ENCODE measurements around the gene DCC.

DCC gene

DNA sequence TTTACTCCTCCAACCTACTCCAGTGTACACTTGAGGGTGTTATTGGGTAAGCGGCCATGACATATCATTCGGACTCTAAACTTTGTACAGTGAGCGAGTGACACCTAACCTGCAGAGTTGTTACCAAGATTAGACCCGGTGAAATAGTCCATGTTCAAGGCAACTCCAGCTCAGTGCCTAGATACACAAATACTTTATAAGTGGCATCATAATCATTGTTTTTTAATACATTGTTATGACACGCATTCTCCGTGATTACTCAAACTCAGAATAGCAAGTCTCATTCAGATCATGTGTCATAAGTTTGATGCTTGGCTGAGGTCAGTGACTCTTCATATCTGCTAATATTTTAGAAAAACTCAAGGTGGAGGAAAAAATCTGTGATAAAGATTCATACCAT is 597.8 kb downstream of the DCC start:
- no peak overlapping the region for H3K4me3 ChIP-seq
- no peak overlapping the region for H3K27ac ChIP-seq
- H3K36me3 ChIP-seq (ENCODE audit: insufficient read depth, low read length): no peaks in the 10 kb centered on the region
- no peak overlapping the region for H3K9ac ChIP-seq (ENCODE audit: insufficient read length)
- DNase-seq (ENCODE audit: low read depth, low spot score): no peak
- no peaks in the 10 kb centered on the region for H3K9me3 ChIP-seq (ENCODE audit: low read depth, low read length)
- TF ChIP-seq FOXP2 (optimal IDR thresholded peaks at IDR 0.05; ENCODE audit: control extremely low read depth, extremely low read length, insufficient read depth): no peak

DNA sequence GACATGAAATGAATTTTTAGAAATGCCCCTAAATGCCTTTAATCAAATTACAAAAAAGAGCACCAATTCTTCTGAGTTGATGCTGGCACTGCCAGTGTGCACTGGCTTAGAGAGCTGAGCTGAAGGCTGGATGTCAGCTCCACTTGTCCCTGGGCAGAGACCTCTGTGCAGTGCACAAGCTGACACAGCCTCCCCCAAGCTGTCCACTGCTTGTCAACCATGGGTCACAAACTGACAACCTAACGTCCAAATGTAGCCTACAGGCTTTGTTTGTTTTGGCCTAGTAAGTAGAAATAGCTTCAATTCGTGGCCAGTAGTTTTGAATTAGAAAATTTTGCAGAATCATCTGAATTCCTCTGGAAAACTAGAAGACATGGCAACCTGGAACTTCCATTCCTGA is 605.6 kb downstream of the DCC start:
- Histone ChIP-seq H3K36me3 (ENCODE audit: insufficient read depth, low read length) (no peaks in the 10 kb centered on the region), H3K9me3 (ENCODE audit: low read depth, low read length) (no peaks in the 10 kb centered on the region), H3K27ac (no peak overlapping the region), H3K4me3 (no peak overlapping the region), H3K9ac (ENCODE audit: insufficient read length) (no peak overlapping the region)
- no peak for TF ChIP-seq EZH2 (IDR thresholded peaks at IDR 0.05)
- TF ChIP-seq POLR2AphosphoS5 (IDR thresholded peaks at IDR 0.05; ENCODE audit: borderline replicate concordance, low read depth, low read length): no peak
- TF ChIP-seq FOXP2 (optimal IDR thresholded peaks at IDR 0.05; ENCODE audit: control extremely low read depth, extremely low read length, insufficient read depth): no peak
- no peak for DNase-seq (ENCODE audit: low read depth, low spot score)

DNA sequence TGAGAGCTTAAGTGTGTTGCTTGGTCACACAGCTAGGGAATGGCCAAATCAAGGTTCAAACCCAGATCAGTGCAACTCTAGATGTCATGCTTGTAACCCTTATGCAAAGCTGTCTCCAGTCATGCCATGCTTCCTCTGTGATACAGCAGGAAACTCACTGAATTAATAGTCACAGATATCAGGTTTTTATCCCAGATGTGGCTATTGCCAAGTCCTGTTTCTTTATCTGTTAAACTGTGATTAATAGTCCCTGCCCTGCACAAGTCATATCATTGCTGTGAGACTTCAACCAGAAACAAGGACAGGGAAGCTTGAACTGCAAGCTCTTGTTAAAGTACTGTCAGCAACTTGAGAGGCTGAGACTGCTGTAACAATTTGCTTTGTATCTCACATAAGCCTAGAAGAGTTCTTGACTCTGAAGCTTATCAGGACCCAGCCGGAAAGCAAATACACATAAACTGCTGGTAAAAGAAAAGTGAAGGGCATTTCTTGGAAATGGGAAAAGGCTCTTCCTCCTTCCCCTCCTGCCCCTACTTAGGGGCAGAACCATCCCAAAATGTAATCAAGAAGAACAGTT is 609.0 kb downstream of the DCC start:
- DNase-seq (ENCODE audit: low read depth, low spot score): no peak
- H3K36me3 ChIP-seq (ENCODE audit: insufficient read depth, low read length): no peaks in the 10 kb centered on the region
- H3K4me3 ChIP-seq: no peak overlapping the region
- no peaks in the 10 kb centered on the region for H3K9me3 ChIP-seq (ENCODE audit: low read depth, low read length)
- H3K27ac ChIP-seq: no peak overlapping the region
- TF ChIP-seq EZH2 (IDR thresholded peaks at IDR 0.05) (no peak), POLR2AphosphoS5 (IDR thresholded peaks at IDR 0.05; ENCODE audit: borderline replicate concordance, low read depth, low read length) (no peak), FOXP2 (optimal IDR thresholded peaks at IDR 0.05; ENCODE audit: control extremely low read depth, extremely low read length, insufficient read depth) (no peak)
- H3K9ac ChIP-seq (ENCODE audit: insufficient read length): no peak overlapping the region

DNA sequence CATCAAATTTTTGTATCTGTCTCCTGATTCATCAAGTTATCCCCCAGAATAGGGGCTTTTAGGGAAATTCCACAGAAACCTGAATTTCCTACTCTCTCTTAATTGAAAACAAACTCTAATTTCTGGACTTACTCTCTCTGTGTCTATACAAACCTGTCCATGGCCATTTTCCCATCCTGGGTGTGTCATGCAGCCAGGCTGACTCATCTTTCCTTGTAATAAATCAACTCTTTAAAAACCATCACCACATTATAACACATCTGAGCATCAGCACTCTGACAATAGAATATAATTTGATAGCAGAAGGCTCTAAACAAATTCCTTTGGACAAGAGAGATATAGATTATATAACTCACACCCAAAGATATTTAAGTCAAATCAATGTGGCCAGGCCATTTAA is 610.2 kb downstream of the DCC start:
- no peak for TF ChIP-seq EZH2 (IDR thresholded peaks at IDR 0.05)
- TF ChIP-seq FOXP2 (optimal IDR thresholded peaks at IDR 0.05; ENCODE audit: control extremely low read depth, extremely low read length, insufficient read depth): no peak
- no peak for TF ChIP-seq POLR2AphosphoS5 (IDR thresholded peaks at IDR 0.05; ENCODE audit: borderline replicate concordance, low read depth, low read length)
- Histone ChIP-seq H3K4me3 (no peak overlapping the region), H3K9ac (ENCODE audit: insufficient read length) (no peak overlapping the region), H3K27ac (no peak overlapping the region), H3K9me3 (ENCODE audit: low read depth, low read length) (no peaks in the 10 kb centered on the region), H3K36me3 (ENCODE audit: insufficient read depth, low read length) (no peaks in the 10 kb centered on the region)
- DNase-seq (ENCODE audit: low read depth, low spot score): no peak

DNA sequence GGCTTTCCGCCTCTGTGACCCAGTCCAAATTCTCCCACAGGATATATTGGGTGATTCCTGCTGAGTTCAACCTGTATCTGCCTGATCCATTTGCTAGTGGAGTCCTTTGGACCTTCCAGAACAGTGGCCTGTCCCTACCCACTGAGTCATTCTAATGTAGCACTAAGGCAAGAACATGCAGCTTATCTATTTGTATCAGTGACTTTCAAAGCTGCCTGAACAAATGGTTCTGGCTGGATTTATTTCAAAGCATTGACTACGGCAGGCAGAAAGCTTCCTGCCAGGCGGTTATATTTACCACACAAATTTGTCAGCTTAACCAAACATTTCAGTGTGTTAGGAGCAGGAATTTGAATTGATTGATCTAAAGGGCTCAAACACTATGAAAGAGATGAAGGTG is 613.4 kb downstream of the DCC start:
- no peak overlapping the region for H3K4me3 ChIP-seq
- no peak for DNase-seq (ENCODE audit: low read depth, low spot score)
- no peak overlapping the region for H3K27ac ChIP-seq
- no peaks in the 10 kb centered on the region for H3K9me3 ChIP-seq (ENCODE audit: low read depth, low read length)
- no peak for TF ChIP-seq EZH2 (IDR thresholded peaks at IDR 0.05)
- no peak for TF ChIP-seq POLR2AphosphoS5 (IDR thresholded peaks at IDR 0.05; ENCODE audit: borderline replicate concordance, low read depth, low read length)
- no peak for TF ChIP-seq FOXP2 (optimal IDR thresholded peaks at IDR 0.05; ENCODE audit: control extremely low read depth, extremely low read length, insufficient read depth)
- no peak overlapping the region for H3K9ac ChIP-seq (ENCODE audit: insufficient read length)
- no peaks in the 10 kb centered on the region for H3K36me3 ChIP-seq (ENCODE audit: insufficient read depth, low read length)

DNA sequence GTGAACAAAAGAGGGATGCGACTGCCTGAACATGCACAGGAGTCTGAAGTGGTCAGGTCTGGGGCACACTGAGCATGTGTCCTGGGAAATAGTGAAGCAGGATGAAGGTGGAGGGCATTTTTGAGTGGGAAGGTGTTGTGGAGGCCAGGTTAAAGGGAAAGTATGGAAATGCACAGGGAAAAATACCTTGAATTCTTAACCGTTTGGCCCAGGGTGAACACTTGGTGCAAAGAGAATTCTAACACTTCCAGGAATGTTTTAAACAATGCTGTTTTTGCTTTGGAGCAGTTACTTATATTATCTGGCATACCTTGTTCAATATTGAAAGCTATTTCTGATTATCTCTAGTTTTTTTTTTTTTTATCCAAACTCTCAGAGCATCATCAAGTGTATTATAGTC is 623.5 kb downstream of the DCC start:
- H3K4me3 ChIP-seq: no peak overlapping the region
- H3K27ac ChIP-seq: no peak overlapping the region
- H3K9ac ChIP-seq (ENCODE audit: insufficient read length): no peak overlapping the region
- H3K9me3 ChIP-seq (ENCODE audit: low read depth, low read length): no peaks in the 10 kb centered on the region
- TF ChIP-seq POLR2AphosphoS5 (IDR thresholded peaks at IDR 0.05; ENCODE audit: borderline replicate concordance, low read depth, low read length) (no peak), EZH2 (IDR thresholded peaks at IDR 0.05) (no peak), FOXP2 (optimal IDR thresholded peaks at IDR 0.05; ENCODE audit: control extremely low read depth, extremely low read length, insufficient read depth) (no peak)
- no peaks in the 10 kb centered on the region for H3K36me3 ChIP-seq (ENCODE audit: insufficient read depth, low read length)
- DNase-seq (ENCODE audit: low read depth, low spot score): no peak

DNA sequence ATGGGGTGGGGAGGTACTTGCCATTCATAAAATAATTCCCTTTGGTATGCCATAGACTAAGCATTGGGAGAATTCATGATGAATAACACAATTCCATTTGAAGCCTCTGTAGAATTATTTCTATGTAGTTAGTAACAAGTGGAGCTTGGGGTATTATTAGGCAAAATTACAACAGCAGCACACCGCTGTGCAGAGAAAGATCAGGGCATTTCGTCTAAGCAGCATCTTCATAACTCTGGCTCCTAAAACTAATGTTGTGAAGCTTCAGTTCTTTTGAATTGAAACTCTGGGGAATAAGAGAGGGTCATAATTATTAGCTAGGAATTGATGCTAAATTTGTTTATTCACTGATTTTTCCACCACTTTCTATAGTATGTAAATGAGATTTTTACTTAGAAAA is 630.7 kb downstream of the DCC start:
- H3K9me3 ChIP-seq (ENCODE audit: low read depth, low read length): no peaks in the 10 kb centered on the region
- H3K36me3 ChIP-seq (ENCODE audit: insufficient read depth, low read length): no peaks in the 10 kb centered on the region
- H3K27ac ChIP-seq: no peak overlapping the region
- no peak overlapping the region for H3K4me3 ChIP-seq
- DNase-seq (ENCODE audit: low read depth, low spot score): no peak
- TF ChIP-seq POLR2AphosphoS5 (IDR thresholded peaks at IDR 0.05; ENCODE audit: borderline replicate concordance, low read depth, low read length) (no peak), EZH2 (IDR thresholded peaks at IDR 0.05) (no peak), FOXP2 (optimal IDR thresholded peaks at IDR 0.05; ENCODE audit: control extremely low read depth, extremely low read length, insufficient read depth) (no peak)
- H3K9ac ChIP-seq (ENCODE audit: insufficient read length): no peak overlapping the region

DNA sequence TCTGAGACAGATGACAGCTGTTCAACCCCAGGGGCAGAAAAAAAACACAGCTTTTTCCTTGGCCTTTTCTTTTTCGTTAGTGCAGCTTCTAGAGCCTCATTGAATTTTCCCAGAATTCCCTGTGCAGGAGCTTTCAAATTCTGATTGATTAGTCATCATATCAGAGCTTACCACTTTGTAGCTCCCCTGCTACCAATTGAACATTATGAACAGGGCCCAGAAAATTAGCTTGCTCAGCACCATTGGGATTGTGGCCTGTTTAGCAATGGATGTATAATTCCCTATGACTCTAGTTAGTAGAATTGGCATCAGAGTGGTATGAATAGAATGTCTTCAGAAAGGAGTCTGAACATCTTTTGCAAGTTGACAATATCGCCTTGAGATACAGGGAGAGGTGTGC is 631.1 kb downstream of the DCC start:
- TF ChIP-seq EZH2 (IDR thresholded peaks at IDR 0.05) (no peak), POLR2AphosphoS5 (IDR thresholded peaks at IDR 0.05; ENCODE audit: borderline replicate concordance, low read depth, low read length) (no peak), FOXP2 (optimal IDR thresholded peaks at IDR 0.05; ENCODE audit: control extremely low read depth, extremely low read length, insufficient read depth) (no peak)

DNA sequence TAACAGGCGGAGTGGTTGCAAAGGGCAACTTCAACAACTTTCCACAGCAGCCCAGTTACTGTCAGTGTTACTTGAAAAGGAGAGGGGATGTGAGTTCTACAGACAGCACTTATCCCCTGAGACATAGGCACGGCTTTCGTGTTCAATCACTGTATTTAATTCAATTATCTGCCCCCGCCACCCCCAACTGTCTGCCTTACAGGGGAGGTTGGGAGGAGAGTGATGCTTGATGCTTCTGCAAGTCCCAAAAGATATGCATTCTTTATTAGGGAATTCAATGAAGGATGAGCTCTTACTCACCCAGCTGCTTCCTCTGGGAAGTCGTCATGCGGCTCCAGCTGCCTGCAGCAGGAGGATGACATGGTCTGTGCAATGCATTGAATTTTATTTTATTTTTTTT is 639.9 kb downstream of the DCC start:
- DNase-seq (ENCODE audit: low read depth, low spot score): no peak
- Histone ChIP-seq H3K9me3 (ENCODE audit: low read depth, low read length) (no peaks in the 10 kb centered on the region), H3K27ac (no peak overlapping the region), H3K9ac (ENCODE audit: insufficient read length) (no peak overlapping the region), H3K4me3 (no peak overlapping the region), H3K36me3 (ENCODE audit: insufficient read depth, low read length) (no peaks in the 10 kb centered on the region)
- TF ChIP-seq FOXP2 (optimal IDR thresholded peaks at IDR 0.05; ENCODE audit: control extremely low read depth, extremely low read length, insufficient read depth) (no peak), POLR2AphosphoS5 (IDR thresholded peaks at IDR 0.05; ENCODE audit: borderline replicate concordance, low read depth, low read length) (no peak), EZH2 (IDR thresholded peaks at IDR 0.05) (no peak)

More for the DNA sequence above, 631.1 kb downstream of the DCC start:
- no peaks in the 10 kb centered on the region for H3K36me3 ChIP-seq (ENCODE audit: insufficient read depth, low read length)
- no peak overlapping the region for H3K9ac ChIP-seq (ENCODE audit: insufficient read length)
- DNase-seq (ENCODE audit: low read depth, low spot score): no peak
- H3K27ac ChIP-seq: no peak overlapping the region
- H3K9me3 ChIP-seq (ENCODE audit: low read depth, low read length): no peaks in the 10 kb centered on the region
- no peak overlapping the region for H3K4me3 ChIP-seq

All from SK-N-MC (cell line).